Smooth muscle cell (in vitro differentiated cells): Measurements from ENCODE around the gene GNA14. TPM values are rescaled to one million over a fixed set of nuclear protein-coding genes. Genes with fewer than 3 reads are reported as not detected.
"Not testable (repeated sequence)": the region's sequence is repeated elsewhere in the genome, so short reads cannot be mapped to it uniquely, and the experiment has no call there.

Experiments used
- DNase-seq: peaks from one replicate; lab custom pipeline; 2025; ENCODE audit not compliant: unreplicated experiment; lab: John Stamatoyannopoulos, UW
- H2AFZ ChIP-seq: fragments of 200-600 bp; sonication (generic); 2 replicates; pipeline ENCODE4 v1.6.0; 2016; ENCODE audit warnings: antibody characterized with exemption, low read depth, mild to moderate bottlenecking
- H3F3A ChIP-seq: fragments of 200-600 bp; sonication (generic); 2 replicates; pipeline ENCODE4 v1.6.0; 2017; ENCODE audit warnings: antibody characterized with exemption, low read depth
- H3K27ac ChIP-seq: fragments of 200-600 bp; sonication (generic); 2 replicates; pipeline ENCODE4 v1.5.1; 2016; ENCODE audit warnings: low read depth, mild to moderate bottlenecking
- H3K27me3 ChIP-seq: fragments of 200-600 bp; sonication (generic); 2 replicates; pipeline ENCODE4 v1.6.1; 2016; ENCODE audit warnings: low read depth, mild to moderate bottlenecking
- H3K36me3 ChIP-seq: fragments of 200-600 bp; sonication (generic); 2 replicates; pipeline ENCODE4 v1.5.1; 2016; ENCODE audit warnings: low read depth
- H3K4me1 ChIP-seq: fragments of 200-600 bp; sonication (generic); 2 replicates; pipeline ENCODE4 v1.5.1; 2016; ENCODE audit warnings: low read depth
- H3K4me2 ChIP-seq: fragments of 200-600 bp; sonication (generic); 2 replicates; pipeline ENCODE4 v1.6.0; 2016; ENCODE audit warnings: mild to moderate bottlenecking
- H3K4me3 ChIP-seq: fragments of 200-600 bp; sonication (generic); 2 replicates; pipeline ENCODE4 v1.5.1; 2016; ENCODE audit warnings: mild to moderate bottlenecking
- H3K79me2 ChIP-seq: fragments of 200-600 bp; sonication (generic); 2 replicates; pipeline ENCODE4 v1.6.0; 2016; ENCODE audit warnings: low read depth, mild to moderate bottlenecking
- H3K9ac ChIP-seq: fragments of 200-600 bp; sonication (generic); 2 replicates; pipeline ENCODE4 v1.6.0; 2016; ENCODE audit warnings: low read depth
- H3K9me3 ChIP-seq: fragments of 200-600 bp; sonication (generic); replicated peaks from 2 replicates; pipeline ENCODE4 v1.5.1; 2016; ENCODE audit warnings: low read depth
- H4K20me1 ChIP-seq: fragments of 200-600 bp; sonication (generic); 2 replicates; pipeline ENCODE4 v1.6.0; 2016; ENCODE audit warnings: low read depth
- WGBS: methylation state at CpG from one replicate; pipeline ENCODE4 v1.1.7; 2016; ENCODE audit warnings: low lambda C conversion rate; 5-methylcytosine and 5-hydroxymethylcytosine counted together
- polyA plus RNA-seq: library from polyadenylated mRNA; unstranded; fragments of >200 nt; fragmentation: Nextera tagmentation; extraction: Ambion mirVana; gene quantifications from 2 replicates; pipeline ENCODE4 v1.2.1, GENCODE V29; 2016
- total RNA-seq: library from RNA; depleted of rRNA; stranded (reverse); fragments of >200 nt; gene quantifications from 2 replicates; pipeline ENCODE4 v1.2.3, GENCODE V29; 2014
- TF ChIP-seq, protein P1 (sequence below): fragments of 200-600 bp; sonication (generic); IDR thresholded peaks from 2 replicates; pipeline ENCODE4 v1.5.1; 2017; ENCODE audit warnings: borderline replicate concordance, mild to moderate bottlenecking, antibody characterized with exemption; ENCODE audit not compliant: insufficient read depth, poor library complexity, severe bottlenecking

Gene GNA14
- total and polyA plus RNA-seq, 2 experiments from 2014 or later: 1.6 to 10.2 TPM

DNA sequence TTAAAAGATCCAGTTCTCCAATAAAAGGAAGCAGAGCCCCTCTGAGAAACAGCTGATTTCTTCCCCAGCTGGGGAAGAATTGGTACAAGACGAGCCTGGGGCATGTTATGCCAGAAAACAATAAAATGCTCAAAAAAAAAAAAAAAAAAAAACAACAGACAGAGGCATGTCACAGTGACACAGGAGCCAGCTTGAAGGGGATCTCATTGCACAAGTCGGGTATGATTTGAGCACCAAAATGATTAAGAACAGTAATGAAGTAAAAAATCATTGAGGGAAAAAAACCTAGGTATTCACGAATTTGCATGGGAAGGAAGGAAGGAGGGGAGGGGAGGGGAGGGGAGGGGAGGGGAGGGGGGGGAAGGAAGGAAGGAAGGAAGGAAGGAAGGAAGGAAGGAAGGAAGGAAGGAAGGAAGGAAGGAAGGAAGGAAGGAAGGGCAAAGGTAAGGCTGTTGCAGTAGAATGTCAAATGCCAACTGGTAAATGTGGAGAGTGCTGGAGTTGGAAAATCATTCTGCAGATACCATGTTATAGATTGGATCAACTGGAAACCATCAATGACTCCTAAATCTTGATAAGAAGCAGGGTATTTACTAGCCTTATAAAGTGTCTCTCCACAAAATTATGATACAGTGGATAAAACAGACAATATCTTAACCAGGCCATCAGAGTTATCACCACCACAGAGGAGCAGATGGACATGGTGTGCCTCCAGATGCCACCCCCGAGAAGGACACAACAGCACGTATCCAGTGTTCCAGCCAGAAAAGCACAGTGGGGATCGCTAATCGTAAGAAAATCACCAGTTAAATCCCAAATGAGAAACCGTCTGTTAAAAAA, 7.2 kb downstream of the GNA14 start:
- Histone ChIP-seq H3K36me3 (no peaks in the 10 kb centered on the region), H3K9ac (no peak overlapping the region), H3K27ac (no peak overlapping the region), H3K4me3 (no peak overlapping the region), H3K27me3 (no peaks in the 10 kb centered on the region), H3K9me3 (no peaks in the 10 kb centered on the region), H2AFZ (no peak overlapping the region), H3K79me2 (peaks cover 6% of the 10 kb centered on the region), H4K20me1 (no peaks in the 10 kb centered on the region), H3K4me2 (no peak overlapping the region), H3K4me1 (no peaks in the 10 kb centered on the region), H3F3A (no peaks in the 10 kb centered on the region)
- TF ChIP-seq, protein P1, sequence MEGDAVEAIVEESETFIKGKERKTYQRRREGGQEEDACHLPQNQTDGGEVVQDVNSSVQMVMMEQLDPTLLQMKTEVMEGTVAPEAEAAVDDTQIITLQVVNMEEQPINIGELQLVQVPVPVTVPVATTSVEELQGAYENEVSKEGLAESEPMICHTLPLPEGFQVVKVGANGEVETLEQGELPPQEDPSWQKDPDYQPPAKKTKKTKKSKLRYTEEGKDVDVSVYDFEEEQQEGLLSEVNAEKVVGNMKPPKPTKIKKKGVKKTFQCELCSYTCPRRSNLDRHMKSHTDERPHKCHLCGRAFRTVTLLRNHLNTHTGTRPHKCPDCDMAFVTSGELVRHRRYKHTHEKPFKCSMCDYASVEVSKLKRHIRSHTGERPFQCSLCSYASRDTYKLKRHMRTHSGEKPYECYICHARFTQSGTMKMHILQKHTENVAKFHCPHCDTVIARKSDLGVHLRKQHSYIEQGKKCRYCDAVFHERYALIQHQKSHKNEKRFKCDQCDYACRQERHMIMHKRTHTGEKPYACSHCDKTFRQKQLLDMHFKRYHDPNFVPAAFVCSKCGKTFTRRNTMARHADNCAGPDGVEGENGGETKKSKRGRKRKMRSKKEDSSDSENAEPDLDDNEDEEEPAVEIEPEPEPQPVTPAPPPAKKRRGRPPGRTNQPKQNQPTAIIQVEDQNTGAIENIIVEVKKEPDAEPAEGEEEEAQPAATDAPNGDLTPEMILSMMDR: no peak
- DNase-seq: no peak
- WGBS: 77% methylated on average over 8 of the region's 8 CpGs

DNA sequence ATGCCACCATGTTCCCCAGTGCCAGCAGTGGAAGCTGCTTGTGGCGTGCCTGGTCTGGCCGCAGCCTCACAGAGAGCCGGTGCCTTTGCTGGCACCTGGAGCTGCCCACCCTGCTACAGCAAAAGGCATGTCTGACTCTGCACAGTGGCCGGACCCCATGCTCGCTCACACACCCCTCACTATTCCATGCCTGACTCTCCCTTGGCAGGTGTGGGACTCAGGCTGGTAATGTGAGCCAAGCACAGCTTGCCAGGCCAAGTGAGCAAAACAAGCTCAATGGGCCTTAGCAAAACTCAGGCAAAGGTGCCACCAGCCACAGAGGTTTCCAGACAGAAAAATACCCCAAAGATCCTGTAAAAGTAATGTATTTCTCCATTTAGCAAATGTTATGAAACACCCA, 15.5 kb downstream of the GNA14 start:
- Histone ChIP-seq H3F3A (no peaks in the 10 kb centered on the region), H3K36me3 (no peaks in the 10 kb centered on the region), H3K4me3 (no peak overlapping the region), H3K4me2 (no peak overlapping the region), H3K79me2 (peaks cover 6% of the 10 kb centered on the region), H4K20me1 (no peaks in the 10 kb centered on the region), H3K27me3 (no peaks in the 10 kb centered on the region), H3K9me3 (no peaks in the 10 kb centered on the region), H2AFZ (no peak overlapping the region), H3K27ac (no peak overlapping the region), H3K9ac (no peak overlapping the region), H3K4me1 (no peaks in the 10 kb centered on the region)
- TF ChIP-seq, protein P1: no peak
- 98% methylated on average over 5 of the region's 5 CpGs for WGBS
- no peak for DNase-seq

DNA sequence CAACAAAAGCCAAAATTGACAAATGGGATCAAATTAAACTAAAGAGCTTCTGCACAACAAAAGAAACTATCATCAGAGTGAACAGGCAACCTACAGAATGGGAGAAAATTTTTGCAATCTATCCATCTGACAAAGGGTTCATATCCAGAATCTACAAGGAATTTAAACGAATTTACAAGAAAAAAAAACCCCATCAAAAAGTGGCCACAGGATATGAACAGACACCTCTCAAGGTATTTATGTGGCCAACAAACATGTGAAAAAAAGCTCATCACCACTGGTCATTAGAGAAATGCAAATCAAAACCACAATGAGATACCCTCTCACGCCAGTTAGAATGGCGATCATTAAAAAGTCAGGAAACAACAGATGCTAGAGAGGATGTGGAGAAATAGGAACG, 19.3 kb downstream of the GNA14 start:
- WGBS: 96% methylated on average over 4 of the region's 4 CpGs
- not testable (repeated sequence) for H4K20me1 ChIP-seq, H3K9me3 ChIP-seq, H3K27ac ChIP-seq, H3K79me2 ChIP-seq, H3F3A ChIP-seq, H2AFZ ChIP-seq, H3K4me2 ChIP-seq, H3K27me3 ChIP-seq, H3K36me3 ChIP-seq, H3K4me3 ChIP-seq, H3K9ac ChIP-seq, H3K4me1 ChIP-seq, DNase-seq

DNA sequence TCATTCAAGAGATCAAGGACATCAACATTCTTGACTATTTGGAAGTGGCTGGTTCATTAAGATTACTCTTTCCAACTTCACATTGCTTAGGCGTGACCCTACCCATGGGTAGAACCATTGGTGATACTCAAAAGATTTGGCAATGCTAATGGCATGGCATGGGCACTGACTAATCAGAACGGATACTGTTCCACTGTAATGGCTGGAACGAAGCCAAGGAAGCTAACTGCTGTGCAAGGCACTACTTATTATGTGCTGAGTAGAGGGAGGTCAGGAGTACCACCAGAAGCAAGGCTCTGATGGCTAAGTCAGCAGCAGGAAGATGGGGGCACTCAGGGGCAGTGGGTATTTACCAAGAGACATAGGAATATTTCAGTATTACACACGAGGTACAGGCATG, 31.9 kb downstream of the GNA14 start:
- no peaks in the 10 kb centered on the region for H3K4me1 ChIP-seq
- no peaks in the 10 kb centered on the region for H3K9me3 ChIP-seq
- no peak for DNase-seq
- H3K9ac ChIP-seq: no peak overlapping the region
- H4K20me1 ChIP-seq: no peaks in the 10 kb centered on the region
- H3K27me3 ChIP-seq: no peaks in the 10 kb centered on the region
- 93% methylated on average over 4 of the region's 4 CpGs for WGBS
- no peaks in the 10 kb centered on the region for H3F3A ChIP-seq
- TF ChIP-seq, protein P1: no peak
- H3K4me2 ChIP-seq: no peak overlapping the region
- H2AFZ ChIP-seq: no peak overlapping the region
- no peaks in the 10 kb centered on the region for H3K36me3 ChIP-seq
- no peak overlapping the region for H3K27ac ChIP-seq
- peaks cover 17% of the 10 kb centered on the region for H3K79me2 ChIP-seq
- no peak overlapping the region for H3K4me3 ChIP-seq
